Dedifferentiated amniotic fluid mesenchymal stem cell (primary cell): ENCODE results near the gene PRKCQ.

Experiments
- DNase-seq: peaks from one replicate; pipeline ENCODE4 v3.0.0-alpha.2; 2016; ENCODE audit errors: extremely low spot score

Gene PRKCQ

DNA sequence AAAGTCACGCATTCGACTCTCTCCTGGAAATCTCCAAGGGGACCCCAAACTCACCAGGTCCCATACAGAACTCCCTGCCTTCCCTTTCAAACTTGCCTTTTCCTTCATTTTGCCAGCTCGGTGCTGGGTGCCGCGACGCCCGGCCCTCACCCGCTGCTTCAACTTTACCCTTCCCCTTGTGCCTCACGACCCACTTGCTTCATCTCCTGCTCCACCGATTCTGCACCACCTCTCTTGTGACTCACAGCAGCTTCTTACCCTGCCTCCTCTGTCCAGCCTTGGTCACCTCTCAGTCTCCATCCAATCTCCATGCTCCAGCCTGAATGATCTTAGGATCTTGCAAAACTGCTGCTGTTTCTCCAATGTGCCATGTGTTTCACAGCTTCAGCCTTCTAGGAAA is 59.9 kb downstream of the PRKCQ start:
- DNase-seq: no peak

DNA sequence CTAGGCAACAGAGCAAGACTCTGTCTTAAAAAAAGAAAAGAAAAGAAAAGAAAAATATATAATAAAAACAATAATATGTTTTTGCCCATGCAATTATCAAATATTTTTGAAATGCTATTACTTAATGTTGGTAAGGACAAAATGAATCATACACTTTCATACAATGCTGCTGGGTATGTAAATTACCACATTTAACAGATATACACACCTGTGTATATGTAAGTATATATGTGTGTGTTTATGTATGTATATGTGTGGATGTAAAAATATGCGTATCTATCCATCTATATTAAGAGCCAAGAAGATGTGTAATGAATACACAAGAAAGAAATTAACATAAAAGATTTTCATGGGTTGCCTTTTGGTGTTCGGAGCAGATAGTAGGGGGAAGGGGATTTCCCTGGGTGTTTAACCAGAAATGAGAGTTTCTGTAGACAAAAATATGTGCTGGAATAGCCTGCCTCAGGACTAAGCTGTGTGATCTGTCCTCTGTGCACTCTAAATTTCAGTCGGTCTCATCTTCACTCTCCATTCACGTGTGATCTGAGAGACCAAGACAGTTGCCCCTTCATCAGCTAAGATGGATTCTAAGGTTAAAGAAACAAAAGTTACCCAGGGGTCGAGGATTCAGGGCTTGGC is 61.2 kb downstream of the PRKCQ start:
- DNase-seq: no peak

DNA sequence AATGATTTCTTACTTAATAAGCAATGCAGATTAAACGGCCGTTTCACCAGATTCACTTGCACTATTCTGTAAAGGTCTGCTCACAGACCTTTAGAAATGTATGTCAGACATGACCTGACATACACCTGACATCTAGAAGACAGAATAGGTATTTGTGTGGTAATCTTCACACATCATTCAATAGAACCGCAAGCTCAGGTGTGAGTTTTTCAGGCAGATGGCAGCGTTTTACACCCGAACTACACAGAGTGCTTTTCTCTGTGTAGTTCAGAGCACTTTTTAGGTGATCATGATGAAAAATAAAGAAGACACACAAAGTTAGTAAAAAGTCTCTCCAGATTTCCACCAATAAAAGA is 63.2 kb downstream of the PRKCQ start:
- DNase-seq: no peak

DNA sequence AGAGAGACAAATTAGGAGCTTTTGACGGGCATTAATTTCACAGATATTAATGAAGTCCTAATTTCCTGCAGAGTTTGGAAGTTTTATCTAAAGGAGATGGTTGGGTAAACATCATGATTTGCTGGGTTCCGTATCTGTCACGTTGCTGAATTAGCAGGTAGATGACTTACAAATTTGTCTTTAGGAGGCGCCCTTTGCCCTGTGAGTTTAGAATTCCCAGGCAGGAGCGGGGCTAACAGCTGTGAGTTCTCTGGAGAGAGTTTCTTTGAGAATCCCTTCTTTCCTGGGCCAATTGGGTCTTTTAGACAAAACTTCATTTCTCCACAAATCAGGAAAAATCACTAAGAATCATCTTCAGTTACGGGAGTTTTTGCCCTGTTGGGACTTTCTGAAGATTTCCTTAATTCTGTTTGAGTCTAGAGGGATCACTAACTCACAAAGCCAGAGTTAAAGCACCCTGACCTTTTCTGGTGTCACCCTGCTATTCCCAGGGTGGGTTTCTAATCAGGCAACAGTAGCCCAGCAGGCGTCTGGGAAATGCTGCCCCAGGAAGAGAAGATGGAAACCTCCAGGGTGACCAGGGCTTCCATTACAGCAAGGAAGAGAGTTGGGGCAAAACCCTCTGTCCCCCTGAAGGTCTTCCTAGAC is 63.7 kb downstream of the PRKCQ start:
- no peak for DNase-seq

DNA sequence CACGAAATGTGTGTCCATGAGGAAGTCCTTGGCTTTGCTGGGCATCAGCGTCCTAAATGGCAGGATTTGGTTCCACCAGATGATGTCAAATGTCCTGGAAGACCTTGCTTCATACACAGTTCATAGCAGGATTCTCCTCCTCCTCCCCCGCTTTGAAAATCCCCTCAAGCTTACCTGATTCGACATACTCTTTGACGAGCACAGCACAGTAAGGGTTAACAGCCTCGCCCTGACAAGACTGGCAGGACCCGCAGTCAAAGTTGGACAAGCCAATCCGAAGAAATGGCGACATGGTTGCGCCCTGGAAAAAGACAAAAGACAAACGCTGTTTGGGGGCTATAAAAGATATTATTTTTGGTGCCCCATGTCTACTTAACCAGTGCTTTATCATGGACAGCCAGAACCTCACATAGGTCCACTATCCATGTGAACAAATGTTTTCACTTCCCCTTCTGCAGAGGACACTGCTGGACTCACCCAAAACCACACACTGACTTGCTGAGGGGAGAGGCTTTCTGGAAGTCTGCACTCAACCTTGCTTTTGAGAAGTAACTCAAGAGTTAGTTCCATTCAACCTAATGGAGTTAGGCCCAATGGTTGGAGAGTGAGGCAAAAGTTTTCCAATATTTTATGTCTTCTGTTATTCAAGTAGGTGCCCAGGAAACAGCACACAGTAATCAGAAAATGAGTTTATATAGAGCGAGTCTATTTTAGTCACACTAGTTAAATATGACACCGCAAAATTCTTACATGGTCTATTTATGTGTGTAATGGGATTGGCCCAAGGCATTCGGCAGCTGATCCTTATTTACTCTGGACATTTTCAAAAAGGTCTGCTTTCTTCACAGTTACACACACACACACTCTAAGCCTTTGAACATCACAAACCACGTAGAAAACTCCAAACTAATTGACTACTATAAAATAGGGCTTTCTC is 65.0 kb downstream of the PRKCQ start:
- no peak for DNase-seq

DNA sequence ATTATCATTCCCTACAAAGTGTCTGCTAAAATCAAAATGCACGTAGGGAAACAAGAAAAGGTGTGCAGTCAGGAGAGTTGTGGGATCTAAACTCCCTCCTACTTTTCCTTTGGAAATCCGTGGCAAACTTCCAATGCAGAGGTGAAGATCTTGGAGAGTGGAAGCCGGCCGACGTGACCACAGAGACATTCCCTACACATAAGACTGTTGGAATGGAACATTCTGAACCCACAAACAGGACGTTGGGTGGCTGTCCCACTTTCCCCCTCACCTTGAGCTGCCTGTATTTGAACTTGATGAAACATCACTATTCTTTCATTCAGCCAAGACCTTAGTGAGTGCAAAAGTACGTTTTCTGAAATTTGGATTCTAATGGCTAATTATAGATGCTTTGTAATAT is 65.9 kb downstream of the PRKCQ start:
- DNase-seq: no peak

DNA sequence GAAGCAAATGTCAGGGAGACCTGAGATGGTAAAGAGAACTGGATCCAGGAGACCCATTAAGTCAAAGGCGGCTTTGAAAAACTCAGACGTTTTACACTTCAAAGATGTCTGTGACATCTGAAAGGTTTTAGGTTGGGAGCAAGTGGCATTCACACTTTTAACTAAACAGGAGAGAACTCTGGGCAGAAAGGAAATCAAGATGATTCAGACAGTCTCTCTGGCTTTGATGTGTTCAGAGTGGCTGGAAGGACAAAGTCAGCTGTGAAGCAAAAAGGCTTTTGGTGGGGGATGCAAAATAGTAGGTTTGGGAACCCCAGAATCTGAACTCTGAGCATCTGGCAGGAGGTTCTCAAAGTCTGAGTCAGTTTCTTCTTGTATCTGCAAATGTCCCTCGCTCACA is 66.6 kb downstream of the PRKCQ start:
- DNase-seq: no peak

DNA sequence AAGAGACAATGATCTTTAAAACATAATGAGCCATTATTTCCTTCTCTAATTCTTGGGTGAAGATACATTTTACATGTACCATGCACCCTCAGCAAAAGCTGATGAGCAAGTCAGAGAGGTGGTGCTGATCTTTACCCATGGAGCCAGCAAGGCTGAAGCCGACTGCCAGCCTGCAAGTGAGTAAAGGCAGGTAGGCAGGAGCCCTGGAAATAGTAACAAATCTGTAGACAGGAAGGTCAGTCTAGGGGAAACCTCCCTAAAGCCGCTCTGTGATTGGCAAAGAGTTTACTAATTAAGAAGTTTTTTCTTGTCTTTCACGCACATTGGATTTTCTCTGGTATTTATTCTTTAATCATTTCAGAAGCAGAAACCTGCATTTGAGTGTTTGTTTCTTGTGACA is 67.9 kb downstream of the PRKCQ start:
- DNase-seq: no peak

DNA sequence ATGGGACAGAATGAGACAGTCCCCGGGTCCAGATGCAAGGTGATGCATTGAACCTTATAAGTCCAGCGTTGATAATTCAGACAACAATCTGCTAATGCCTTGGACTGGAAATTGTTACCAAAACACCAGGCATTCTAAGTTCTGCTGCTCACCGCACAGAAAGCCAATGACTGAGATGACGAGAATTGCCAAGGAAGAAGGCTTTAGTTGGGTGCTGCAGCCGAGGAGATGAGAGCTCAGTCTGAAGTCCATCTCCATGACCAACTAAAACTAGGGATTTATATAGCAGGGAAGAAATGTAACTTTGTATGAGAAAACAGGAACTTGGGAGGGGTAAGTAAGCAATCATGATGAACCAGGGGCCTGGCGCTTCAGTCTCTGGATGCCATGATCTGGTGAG is 68.7 kb downstream of the PRKCQ start:
- no peak for DNase-seq

DNA sequence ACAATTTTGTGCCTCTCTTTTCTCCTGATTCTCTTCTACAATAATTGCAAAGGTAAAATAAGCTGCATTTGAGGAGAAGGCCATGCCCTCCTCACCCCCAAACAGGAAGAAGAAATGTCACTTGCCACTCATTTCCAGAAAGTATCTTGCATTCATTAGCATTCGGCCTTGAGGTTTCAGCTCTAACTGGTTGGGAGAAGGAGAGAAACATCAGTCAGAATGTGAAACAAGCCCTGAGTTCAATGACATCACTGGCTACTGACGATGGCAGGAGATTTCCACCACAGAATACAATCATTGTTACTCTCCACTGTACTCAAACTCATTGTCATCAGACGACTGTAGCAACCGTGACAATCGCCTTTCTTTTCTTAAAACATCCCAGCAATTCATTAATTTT is 72.8 kb downstream of the PRKCQ start:
- DNase-seq: no peak

DNA sequence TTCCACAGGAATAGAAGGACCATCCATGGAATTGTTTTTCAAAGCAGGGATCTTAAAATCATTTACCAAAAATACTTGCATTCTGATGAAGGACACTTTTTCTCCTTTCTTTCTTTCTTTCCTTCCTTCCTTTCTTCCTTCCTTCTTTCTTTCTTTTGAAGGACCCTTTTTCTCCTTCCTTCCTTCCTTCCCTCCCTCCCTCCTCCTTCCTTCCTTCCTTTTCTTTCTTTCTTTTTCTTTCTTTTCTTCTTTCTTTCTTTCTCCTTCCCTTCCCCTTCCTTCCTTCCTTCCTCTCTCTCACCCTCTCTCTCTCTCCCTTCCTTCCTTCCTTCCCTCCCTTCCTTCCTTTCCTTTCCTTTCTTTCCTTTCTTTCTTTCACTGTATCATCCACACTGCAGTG is 74.8 kb downstream of the PRKCQ start:
- DNase-seq: no peak

DNA sequence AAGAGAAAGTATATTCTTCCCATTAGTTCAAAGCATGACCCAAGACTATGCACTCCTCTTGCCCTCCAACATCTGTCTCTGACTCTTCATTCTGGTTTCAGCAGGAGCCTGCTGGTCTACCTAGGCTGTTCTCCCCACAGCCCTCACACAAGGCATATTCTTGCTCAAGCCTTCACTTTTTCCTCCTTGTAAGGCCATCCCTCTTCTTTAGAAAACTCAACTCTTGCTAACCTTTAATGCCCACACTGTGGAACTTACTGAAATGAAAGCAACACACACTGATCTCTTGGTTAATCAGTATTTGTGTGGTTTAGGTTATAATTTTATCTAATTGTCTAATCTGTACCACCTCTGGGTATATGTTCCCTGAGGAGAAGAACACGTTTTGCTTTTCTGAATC is 75.8 kb downstream of the PRKCQ start:
- DNase-seq: no peak

DNA sequence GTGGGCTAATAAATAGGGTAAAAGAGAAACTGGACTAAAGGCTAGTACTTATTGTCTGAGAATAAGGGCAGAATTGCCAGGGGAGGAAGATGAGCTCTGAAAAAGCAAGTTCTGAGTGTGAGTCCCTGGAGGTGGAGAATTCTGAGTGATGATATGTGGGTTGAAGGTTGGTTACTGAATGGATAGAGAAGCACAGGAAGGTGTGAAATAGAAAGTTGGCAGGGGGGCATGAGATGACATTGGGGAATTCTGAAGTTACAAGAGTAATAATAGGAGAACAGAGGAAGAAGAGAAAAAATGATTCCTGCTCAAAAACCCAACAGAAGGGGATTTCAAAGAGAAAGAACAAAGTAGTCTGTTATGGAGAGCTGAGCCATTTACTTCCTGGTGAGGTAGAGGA is 76.9 kb downstream of the PRKCQ start:
- no peak for DNase-seq

DNA sequence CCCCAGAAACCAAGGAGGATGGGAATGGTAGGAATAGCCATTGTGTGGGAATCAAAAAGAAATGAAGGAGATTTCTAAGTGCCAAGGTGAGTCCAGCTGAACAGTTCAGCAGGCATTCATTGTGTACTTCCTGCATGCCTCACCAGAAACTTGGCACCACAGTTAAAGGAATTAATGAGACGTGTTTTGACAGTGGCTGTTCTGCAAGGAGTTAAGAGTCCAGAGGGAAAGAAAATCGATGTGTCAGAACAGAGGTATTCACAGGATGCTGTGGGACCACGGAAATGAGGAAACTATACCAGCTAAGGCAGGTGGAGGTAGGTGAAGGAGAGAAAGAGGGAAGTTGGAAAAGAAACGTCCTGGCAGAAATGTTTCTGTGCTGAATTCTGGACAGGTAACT is 78.1 kb downstream of the PRKCQ start:
- no peak for DNase-seq

DNA sequence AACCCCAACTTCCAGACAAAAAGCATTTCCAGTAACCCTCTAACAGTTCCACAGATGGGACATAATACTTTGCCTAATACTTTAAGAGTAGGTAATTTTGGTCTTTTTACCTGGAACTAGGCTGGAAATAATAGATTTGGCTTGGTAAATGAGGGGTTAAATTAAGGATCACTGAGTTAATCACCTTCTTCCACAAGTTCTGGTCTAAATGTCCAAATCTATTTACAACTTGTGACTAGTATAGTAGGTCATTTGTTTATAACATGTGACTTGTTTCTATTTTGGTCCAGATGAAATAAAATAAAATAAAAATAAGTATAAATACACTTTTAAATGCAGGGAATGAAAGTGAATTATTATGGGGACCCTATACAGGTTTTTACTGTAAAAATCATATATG is 80.1 kb downstream of the PRKCQ start:
- DNase-seq: no peak

DNA sequence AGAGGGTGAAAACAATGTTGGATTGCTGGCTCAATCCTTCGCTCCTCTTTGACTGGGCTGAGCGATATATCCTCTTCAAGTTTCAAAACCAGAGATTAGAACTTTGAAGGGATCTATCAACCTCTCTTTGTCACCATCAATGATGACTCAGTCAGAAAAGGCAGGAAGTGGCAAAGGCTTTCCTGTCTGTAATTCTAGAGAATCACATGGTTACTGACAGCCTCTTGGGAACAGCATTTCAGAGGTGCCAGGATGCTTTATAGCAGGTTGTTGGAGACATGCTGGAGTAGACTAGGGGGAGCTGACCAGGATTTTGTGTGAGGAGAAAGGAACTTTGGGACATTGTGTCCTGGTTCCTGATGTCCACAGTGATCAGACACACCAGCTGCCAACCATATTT is 81.3 kb downstream of the PRKCQ start:
- no peak for DNase-seq

DNA sequence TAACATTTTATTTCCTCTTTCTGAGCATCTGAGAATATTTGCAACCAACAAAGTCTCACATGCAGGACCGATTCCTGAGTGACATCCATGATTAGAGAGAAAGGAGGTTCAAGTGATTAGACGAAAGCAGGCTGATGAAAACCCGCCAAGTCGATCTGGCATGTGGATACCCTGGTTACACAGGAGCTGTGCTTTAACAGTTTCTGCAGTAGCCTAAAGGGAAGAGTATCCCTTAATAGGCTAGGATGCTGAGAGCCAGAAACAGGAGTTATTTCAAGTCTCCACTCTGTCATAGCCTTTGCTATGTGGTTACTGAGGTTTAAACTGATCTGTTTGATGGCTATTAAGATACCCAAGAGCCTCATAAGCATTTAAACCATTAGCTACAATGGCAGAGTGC is 82.5 kb downstream of the PRKCQ start:
- DNase-seq: no peak

DNA sequence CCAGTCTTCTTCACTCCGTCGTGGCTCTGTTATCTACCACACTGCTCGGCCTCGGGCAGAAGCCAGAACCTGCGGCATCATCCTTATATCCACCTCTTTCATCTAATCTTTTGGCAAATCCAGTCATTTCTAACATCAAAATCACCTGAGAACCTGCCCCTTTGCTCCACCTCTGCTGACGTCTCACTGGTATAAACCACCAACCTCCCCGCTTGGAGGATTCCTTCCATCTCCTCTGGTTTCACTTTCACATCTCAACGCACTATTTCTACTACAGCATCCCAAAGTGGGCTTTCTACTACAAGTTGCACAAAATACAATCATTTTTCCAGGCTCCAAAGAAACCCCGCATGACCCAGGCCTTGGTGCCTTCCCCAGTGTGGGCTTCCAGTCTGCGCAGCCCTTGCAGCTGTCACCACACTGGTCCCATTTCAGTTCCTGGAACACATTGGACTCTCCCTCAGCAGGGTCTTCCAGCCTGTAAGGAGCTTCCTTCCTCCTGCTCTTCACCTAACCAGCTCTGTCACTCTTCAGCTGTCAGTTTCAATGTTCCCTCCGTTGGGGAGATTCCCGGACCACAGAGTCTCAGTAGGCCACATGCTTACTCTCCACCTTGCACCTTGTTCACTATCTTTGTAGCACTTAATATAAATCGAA is 85.0 kb downstream of the PRKCQ start:
- DNase-seq: no peak

DNA sequence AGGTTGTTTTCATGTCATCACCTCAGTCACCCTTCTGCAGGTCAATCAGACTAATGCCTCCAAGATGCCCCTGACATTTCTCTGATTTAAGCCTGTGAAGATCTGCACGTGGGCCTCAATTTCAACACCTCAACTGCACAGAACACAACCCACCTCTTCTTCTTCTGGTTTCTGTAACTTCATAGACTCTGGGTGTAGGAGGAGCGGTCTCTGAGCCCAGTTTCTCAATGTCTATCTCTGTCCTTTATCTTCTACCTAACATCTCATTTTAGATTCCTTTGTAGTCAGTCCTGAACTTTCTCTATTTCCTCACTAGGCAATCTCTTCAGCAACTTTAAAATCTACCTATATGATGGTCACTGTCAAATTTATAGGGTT is 85.6 kb downstream of the PRKCQ start:
- DNase-seq: no peak

DNA sequence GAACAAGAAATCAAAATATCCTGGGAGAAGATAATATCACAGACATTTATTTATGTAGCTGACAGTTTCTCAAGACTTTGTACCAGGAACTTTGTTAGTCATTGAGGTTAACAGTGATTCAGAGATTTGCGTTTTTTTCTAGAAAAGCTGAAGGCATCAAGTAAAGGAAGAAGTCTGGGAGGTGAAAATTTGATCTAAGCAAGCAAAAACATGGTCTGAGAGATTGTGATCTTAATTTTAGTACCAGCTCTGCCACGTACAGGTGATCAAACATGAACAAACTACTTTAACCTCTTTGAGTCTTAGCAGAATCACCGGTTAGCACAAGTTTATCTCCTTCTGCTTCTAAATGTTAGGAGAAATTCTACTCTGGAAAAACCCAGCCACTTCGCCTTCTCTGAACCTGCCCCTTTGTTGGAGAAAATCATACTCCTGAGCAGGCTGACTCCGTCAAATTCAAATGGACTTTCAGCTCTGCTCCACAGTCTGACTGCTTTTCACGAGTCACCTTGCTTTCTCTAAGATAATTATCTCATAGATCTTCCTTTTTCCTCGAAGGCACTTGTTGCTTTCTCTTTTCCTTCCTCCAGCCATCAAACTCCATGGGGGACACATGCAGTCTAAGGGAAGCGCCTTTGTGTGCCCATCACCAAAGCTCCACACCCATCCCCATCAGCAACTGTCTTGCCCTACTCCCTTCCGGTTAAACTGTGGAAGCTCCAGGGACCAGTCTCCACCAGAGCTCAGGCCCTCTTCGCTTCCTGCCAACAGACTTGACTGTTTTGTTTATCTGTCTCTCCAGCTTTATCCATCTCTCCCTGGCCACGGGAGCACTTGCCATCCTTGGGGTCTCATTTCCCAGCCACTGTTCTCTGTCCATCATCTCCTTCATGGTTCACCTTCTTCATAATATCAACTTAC is 86.3 kb downstream of the PRKCQ start:
- DNase-seq: no peak

DNA sequence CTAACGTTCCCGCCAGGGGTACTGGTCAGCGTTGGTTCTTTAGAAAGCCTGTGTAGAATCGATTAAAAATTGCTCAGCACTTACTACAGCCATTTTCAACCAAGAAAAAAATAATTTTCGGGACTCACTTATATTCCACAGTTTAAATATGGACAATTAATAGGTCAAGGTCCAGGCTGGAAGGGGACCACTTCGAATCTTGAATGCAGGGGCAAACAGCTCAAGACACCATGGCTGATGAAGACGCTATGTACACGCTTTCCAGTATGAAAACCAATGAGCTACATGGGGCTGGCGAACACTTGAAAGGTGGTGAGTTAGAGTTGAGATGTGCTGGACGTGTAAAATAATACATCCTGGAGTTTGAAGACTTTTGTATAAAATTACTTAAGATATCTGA is 87.2 kb downstream of the PRKCQ start:
- no peak for DNase-seq
